HepG2 (cell line): ENCODE measurements around the gene SLC8B1. TPM values are rescaled to one million over a fixed set of nuclear protein-coding genes. Genes with fewer than 3 reads are reported as not detected.

Source experiments
- DNMT1 ChIP-seq: sonication (generic); formaldehyde crosslinking; IDR thresholded peaks from 2 replicates; pipeline ENCODE4 v1.5.1; 2020; ENCODE audit warnings: mild to moderate bottlenecking, missing genetic modification reagents
- DNMT3B ChIP-seq: conservative IDR thresholded peaks from 2 replicates; pipeline ENCODE4 v1.6.1; 2016; ENCODE audit warnings: missing biosample characterization, control low read depth
- HNRNPLL ChIP-seq: fragments of 200-400 bp; formaldehyde crosslinking; IDR thresholded peaks from 2 replicates; pipeline ENCODE4 v1.6.1; 2017; ENCODE audit warnings: mild to moderate bottlenecking, low read depth, low read length; ENCODE audit not compliant: poor library complexity, severe bottlenecking
- MED1 ChIP-seq: sonication (generic); formaldehyde crosslinking; IDR thresholded peaks from 2 replicates; pipeline ENCODE4 v1.4.0; 2020; ENCODE audit warnings: missing genetic modification reagents
- POLR2A ChIP-seq, 2 experiments: IDR thresholded peaks; 2 replicates each; pipeline ENCODE4 v1.6.1; 2011; ENCODE audit warnings: low read depth in 2 of 2, low read length in 2 of 2, mild to moderate bottlenecking in 1 of 2, moderate library complexity in 1 of 2; ENCODE audit not compliant: insufficient read depth in 1 of 2
- SALL1 ChIP-seq: sonication (generic); formaldehyde crosslinking; IDR thresholded peaks from 2 replicates; pipeline ENCODE4 v1.8.0; 2022; ENCODE audit warnings: mild to moderate bottlenecking, missing genetic modification reagents
- SNRNP70 ChIP-seq: fragments of 200-400 bp; formaldehyde crosslinking; IDR thresholded peaks from 2 replicates; pipeline ENCODE4 v1.6.1; 2017; ENCODE audit warnings: mild to moderate bottlenecking, low read depth, low read length, moderate library complexity
- TEAD3 ChIP-seq: optimal IDR thresholded peaks from 2 replicates; pipeline ENCODE3; 2016; ENCODE audit warnings: borderline replicate concordance
- ZMAT3 ChIP-seq: sonication (generic); formaldehyde crosslinking; conservative IDR thresholded peaks from 2 replicates; pipeline ENCODE4 v1.7.0; 2021; ENCODE audit warnings: missing genetic modification reagents
- ZNF124 ChIP-seq: sonication (generic); formaldehyde crosslinking; IDR thresholded peaks from 2 replicates; pipeline ENCODE4 v1.4.0; 2020; ENCODE audit warnings: missing genetic modification reagents
- ZNF33B ChIP-seq: sonication (generic); formaldehyde crosslinking; IDR thresholded peaks from 2 replicates; pipeline ENCODE4 v1.5.1; 2020; ENCODE audit warnings: mild to moderate bottlenecking, missing genetic modification reagents
- ZNF598 ChIP-seq: sonication (generic); formaldehyde crosslinking; IDR thresholded peaks from 2 replicates; pipeline ENCODE4 v1.5.1; 2020; ENCODE audit warnings: mild to moderate bottlenecking, missing genetic modification reagents, borderline replicate concordance
- polyA plus RNA-seq, 8 experiments: library from polyadenylated mRNA; depleted of rRNA in 3 of 8; stranded (reverse) in 7 of 8; unstranded in 1 of 8; fragments of >200 nt; fragmentation: Illumina TruSeq in 4 of 8; extraction: Trizol in 4 of 8; gene quantifications; 2 replicates each; pipeline versions ENCODE4 v1.2.1 to v1.2.3, GENCODE V29; 2011 to 2016; ENCODE audit warnings: low read depth in 4 of 8, missing spikeins in 1 of 8, mixed read lengths in 1 of 8; ENCODE audit not compliant: insufficient read depth in 1 of 8
- total RNA-seq, 5 experiments: library from RNA; depleted of rRNA; stranded (reverse); fragments of >200 nt; fragmentation: Illumina TruSeq; extraction: Trizol; gene quantifications; 2 replicates each; pipeline ENCODE4 v1.2.3, GENCODE V29; 2016; ENCODE audit warnings: low read depth in 1 of 5
- TF ChIP-seq, protein P1 (sequence below): sonication (generic); formaldehyde crosslinking; IDR thresholded peaks from 2 replicates; pipeline ENCODE4 v1.9.0; 2021; ENCODE audit warnings: mild to moderate bottlenecking, missing genetic modification reagents
- TF ChIP-seq, protein P2 (sequence below): sonication (generic); formaldehyde crosslinking; IDR thresholded peaks from 2 replicates; pipeline ENCODE4 v1.4.0; 2020; ENCODE audit warnings: missing genetic modification reagents
- TF ChIP-seq, protein P3 (sequence below): sonication (generic); formaldehyde crosslinking; IDR thresholded peaks from 2 replicates; pipeline ENCODE4 v1.5.1; 2020; ENCODE audit warnings: mild to moderate bottlenecking, missing genetic modification reagents, borderline replicate concordance

The SLC8B1 gene
- total and polyA plus RNA-seq, 2 of the 13 experiments (the other 11 are each of a cell fraction or from before 2014, with no cell fraction given) = 6.8 to 8.0 TPM

DNA sequence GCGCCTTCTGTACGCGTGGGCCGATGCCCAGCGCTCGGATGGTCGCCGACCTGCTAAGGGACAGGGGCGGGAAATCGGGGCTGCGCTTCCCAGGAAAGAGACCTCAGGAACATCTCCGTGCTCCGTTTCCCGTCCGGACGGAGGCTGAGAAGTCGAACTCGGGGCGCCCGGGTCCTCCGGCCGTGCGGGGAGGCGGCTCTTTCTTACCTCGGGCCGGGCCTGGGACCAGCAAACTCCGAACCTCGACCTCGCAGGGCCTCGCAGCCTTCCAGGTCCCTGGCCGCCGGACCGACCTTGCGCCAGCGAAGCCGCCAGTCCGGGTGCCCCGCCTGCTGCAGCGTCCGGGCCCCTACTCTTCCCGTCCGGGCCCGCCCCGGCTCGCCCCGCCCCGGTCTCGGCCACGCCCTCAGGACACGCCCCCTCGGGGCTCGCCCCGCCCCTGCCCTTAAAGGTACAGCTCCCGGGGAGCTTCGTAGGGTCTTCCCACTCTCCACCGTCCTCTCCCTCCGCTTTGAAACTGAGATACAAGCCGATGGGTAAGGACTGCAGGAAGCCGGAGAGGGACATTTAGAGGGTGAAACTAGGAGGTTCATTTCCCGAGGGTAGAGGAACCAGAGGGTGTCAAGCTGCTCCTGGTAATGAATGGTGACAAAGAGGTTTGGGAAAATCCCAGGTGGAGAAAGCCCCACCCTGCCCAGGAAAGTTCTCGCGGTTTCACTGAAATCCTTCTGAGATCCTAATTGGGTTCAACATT, at the start of gene SLC8B1 (continued):
- TF ChIP-seq, protein P1, sequence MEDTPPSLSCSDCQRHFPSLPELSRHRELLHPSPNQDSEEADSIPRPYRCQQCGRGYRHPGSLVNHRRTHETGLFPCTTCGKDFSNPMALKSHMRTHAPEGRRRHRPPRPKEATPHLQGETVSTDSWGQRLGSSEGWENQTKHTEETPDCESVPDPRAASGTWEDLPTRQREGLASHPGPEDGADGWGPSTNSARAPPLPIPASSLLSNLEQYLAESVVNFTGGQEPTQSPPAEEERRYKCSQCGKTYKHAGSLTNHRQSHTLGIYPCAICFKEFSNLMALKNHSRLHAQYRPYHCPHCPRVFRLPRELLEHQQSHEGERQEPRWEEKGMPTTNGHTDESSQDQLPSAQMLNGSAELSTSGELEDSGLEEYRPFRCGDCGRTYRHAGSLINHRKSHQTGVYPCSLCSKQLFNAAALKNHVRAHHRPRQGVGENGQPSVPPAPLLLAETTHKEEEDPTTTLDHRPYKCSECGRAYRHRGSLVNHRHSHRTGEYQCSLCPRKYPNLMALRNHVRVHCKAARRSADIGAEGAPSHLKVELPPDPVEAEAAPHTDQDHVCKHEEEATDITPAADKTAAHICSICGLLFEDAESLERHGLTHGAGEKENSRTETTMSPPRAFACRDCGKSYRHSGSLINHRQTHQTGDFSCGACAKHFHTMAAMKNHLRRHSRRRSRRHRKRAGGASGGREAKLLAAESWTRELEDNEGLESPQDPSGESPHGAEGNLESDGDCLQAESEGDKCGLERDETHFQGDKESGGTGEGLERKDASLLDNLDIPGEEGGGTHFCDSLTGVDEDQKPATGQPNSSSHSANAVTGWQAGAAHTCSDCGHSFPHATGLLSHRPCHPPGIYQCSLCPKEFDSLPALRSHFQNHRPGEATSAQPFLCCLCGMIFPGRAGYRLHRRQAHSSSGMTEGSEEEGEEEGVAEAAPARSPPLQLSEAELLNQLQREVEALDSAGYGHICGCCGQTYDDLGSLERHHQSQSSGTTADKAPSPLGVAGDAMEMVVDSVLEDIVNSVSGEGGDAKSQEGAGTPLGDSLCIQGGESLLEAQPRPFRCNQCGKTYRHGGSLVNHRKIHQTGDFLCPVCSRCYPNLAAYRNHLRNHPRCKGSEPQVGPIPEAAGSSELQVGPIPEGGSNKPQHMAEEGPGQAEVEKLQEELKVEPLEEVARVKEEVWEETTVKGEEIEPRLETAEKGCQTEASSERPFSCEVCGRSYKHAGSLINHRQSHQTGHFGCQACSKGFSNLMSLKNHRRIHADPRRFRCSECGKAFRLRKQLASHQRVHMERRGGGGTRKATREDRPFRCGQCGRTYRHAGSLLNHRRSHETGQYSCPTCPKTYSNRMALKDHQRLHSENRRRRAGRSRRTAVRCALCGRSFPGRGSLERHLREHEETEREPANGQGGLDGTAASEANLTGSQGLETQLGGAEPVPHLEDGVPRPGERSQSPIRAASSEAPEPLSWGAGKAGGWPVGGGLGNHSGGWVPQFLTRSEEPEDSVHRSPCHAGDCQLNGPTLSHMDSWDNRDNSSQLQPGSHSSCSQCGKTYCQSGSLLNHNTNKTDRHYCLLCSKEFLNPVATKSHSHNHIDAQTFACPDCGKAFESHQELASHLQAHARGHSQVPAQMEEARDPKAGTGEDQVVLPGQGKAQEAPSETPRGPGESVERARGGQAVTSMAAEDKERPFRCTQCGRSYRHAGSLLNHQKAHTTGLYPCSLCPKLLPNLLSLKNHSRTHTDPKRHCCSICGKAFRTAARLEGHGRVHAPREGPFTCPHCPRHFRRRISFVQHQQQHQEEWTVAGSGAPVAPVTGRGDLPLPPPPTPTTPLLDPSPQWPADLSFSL (CRISPR knock-in tag) = no peak
- TF ChIP-seq SNRNP70 (no peak), POLR2A (IDR thresholded peaks at IDR 0.05; ENCODE audit: insufficient read depth in 1 of 2, low read depth in 2 of 2, low read length in 2 of 2) (peak; percentile 60 to 89; a peak in 3 of 4 replicates), MED1 (CRISPR knock-in tag) (peak; percentile 58; the same call in 1 of the 2 replicates), ZNF33B (peak; percentile 36; the same call in 1 of the 2 replicates), HNRNPLL (peak; percentile 67), DNMT1 (CRISPR knock-in tag) (0 out of 2 replicates have a peak, but pooled peaks have one; percentile 65), ZMAT3 (CRISPR knock-in tag) (0 out of 2 replicates have a peak, but pooled peaks have one; percentile 44), ZNF124 (CRISPR knock-in tag) (peak; percentile 69; the same call in 1 of the 2 replicates), ZNF598 (CRISPR knock-in tag) (peak; percentile 56; the same call in 1 of the 2 replicates), SALL1 (CRISPR knock-in tag) (peak; percentile 66), TEAD3 (CRISPR knock-in tag) (no peak), DNMT3B (CRISPR knock-in tag) (no peak)
- TF ChIP-seq, protein P2, sequence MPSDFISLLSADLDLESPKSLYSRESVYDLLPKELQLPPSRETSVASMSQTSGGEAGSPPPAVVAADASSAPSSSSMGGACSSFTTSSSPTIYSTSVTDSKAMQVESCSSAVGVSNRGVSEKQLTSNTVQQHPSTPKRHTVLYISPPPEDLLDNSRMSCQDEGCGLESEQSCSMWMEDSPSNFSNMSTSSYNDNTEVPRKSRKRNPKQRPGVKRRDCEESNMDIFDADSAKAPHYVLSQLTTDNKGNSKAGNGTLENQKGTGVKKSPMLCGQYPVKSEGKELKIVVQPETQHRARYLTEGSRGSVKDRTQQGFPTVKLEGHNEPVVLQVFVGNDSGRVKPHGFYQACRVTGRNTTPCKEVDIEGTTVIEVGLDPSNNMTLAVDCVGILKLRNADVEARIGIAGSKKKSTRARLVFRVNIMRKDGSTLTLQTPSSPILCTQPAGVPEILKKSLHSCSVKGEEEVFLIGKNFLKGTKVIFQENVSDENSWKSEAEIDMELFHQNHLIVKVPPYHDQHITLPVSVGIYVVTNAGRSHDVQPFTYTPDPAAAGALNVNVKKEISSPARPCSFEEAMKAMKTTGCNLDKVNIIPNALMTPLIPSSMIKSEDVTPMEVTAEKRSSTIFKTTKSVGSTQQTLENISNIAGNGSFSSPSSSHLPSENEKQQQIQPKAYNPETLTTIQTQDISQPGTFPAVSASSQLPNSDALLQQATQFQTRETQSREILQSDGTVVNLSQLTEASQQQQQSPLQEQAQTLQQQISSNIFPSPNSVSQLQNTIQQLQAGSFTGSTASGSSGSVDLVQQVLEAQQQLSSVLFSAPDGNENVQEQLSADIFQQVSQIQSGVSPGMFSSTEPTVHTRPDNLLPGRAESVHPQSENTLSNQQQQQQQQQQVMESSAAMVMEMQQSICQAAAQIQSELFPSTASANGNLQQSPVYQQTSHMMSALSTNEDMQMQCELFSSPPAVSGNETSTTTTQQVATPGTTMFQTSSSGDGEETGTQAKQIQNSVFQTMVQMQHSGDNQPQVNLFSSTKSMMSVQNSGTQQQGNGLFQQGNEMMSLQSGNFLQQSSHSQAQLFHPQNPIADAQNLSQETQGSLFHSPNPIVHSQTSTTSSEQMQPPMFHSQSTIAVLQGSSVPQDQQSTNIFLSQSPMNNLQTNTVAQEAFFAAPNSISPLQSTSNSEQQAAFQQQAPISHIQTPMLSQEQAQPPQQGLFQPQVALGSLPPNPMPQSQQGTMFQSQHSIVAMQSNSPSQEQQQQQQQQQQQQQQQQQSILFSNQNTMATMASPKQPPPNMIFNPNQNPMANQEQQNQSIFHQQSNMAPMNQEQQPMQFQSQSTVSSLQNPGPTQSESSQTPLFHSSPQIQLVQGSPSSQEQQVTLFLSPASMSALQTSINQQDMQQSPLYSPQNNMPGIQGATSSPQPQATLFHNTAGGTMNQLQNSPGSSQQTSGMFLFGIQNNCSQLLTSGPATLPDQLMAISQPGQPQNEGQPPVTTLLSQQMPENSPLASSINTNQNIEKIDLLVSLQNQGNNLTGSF = 0 out of 2 replicates have a peak, but pooled peaks have one; percentile 70
- TF ChIP-seq, protein P3, sequence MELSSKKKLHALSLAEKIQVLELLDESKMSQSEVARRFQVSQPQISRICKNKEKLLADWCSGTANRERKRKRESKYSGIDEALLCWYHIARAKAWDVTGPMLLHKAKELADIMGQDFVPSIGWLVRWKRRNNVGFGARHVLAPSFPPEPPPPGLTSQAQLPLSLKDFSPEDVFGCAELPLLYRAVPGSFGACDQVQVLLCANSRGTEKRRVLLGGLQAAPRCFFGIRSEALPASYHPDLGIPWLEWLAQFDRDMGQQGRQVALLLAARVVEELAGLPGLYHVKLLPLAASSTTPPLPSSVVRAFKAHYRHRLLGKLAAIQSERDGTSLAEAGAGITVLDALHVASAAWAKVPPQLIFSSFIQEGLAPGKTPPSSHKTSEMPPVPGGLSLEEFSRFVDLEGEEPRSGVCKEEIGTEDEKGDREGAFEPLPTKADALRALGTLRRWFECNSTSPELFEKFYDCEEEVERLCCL (CRISPR knock-in tag) = 0 out of 2 replicates have a peak, but pooled peaks have one; percentile 64
